Prostate gland (tissue), 2 donors: ENCODE results near the gene COL11A2.

Source experiments
- POLR2A ChIP-seq: fragments of 450-650 bp; IDR thresholded peaks from one replicate; pipeline ENCODE4 v1.6.1; 2016; ENCODE audit warnings: antibody characterized with exemption, mild to moderate bottlenecking
- POLR2AphosphoS5 ChIP-seq: sonication (generic); formaldehyde crosslinking; IDR thresholded peaks from one replicate; pipeline ENCODE4 v1.6.1; 2017; ENCODE audit warnings: antibody characterized with exemption
- TF ChIP-seq, protein P1 (sequence below), 4 experiments: fragments of 200-600 bp in 2 of 4; fragments of 450-650 bp in 2 of 4; sonication (generic) in 2 of 4; IDR thresholded peaks; 1 replicate in 3 of 4; 2 replicates in 1 of 4; pipeline ENCODE4 v1.5.1; 2016 to 2019; ENCODE audit warnings: antibody characterized with exemption in 4 of 4, mild to moderate bottlenecking in 2 of 4, moderate library complexity in 2 of 4

DNA sequence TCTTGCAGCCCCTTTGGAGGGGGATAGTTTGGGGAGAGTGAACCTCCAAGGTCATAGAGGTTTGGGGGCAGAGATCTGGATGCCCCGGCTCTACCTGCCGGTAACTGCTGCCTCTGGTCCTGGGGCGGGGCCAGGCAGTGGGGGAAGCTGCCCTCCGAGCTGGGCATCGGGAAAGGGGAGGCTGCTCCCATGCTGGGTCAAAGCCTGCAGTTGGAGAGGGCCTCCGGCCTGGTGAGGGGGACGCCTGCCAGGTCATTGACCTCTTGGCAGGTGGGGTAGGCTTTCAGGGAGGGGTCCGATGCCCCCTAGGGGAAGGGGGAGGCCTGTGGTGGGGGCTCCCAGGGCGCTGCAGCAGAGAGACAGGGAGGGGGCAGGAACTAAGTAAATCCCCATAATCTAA lies 7.1 kb downstream of the COL11A2 start:
- TF ChIP-seq, protein P1, sequence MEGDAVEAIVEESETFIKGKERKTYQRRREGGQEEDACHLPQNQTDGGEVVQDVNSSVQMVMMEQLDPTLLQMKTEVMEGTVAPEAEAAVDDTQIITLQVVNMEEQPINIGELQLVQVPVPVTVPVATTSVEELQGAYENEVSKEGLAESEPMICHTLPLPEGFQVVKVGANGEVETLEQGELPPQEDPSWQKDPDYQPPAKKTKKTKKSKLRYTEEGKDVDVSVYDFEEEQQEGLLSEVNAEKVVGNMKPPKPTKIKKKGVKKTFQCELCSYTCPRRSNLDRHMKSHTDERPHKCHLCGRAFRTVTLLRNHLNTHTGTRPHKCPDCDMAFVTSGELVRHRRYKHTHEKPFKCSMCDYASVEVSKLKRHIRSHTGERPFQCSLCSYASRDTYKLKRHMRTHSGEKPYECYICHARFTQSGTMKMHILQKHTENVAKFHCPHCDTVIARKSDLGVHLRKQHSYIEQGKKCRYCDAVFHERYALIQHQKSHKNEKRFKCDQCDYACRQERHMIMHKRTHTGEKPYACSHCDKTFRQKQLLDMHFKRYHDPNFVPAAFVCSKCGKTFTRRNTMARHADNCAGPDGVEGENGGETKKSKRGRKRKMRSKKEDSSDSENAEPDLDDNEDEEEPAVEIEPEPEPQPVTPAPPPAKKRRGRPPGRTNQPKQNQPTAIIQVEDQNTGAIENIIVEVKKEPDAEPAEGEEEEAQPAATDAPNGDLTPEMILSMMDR (IDR thresholded peaks at IDR 0.05) = no peak
- no peak for TF ChIP-seq POLR2A
- no peak for TF ChIP-seq POLR2AphosphoS5
